ENCODE results near the gene CPT1B. TPM values are rescaled to one million over a fixed set of nuclear protein-coding genes. Genes with fewer than 3 reads are reported as not detected.

CPT1B gene
- total RNA-seq, 4 donors from 2014 or later = 34.2 to 111 (median 37.6) TPM

DNA sequence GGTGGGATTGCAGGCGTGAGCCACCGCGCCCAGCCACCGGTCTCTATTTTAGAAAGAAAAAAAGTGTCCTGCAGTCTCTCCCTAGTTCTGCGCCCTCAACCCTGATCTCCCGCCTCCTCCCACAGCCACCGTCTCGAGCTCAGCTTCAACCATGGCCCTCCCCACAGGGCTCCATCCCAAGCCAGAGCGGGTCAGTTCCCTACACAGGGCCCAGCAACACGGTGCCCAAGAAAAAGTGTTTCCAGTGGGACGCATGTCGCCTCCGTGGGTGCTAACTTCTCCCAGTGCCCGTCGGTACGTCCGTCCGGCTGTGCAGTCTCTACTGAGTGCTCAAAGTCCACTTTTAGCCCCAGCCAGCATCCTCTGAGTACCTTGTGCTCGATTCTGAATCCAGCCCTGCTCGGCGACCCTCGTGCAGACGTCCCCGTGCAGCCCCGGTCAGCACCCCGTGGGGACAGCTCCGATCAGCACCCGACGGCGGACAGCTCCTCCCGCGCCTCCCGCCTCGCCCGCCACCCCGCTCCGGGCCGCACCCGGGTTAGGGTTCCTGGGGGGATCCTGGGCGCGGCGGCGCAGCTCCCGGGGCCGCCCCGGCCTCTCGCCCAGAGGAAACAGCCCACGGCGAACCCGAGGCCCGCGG lies 21.7 kb upstream of the CPT1B start:
- Histone ChIP-seq H3K36me3 (no peaks in the 10 kb centered on the region), H3K27me3 (peaks cover 66% of the 10 kb centered on the region), H3K4me3 (peak overlapping the region in 3 of 4 donors; percentile 36 to 51 (median 37)), H3K4me1 (peaks cover 0 to 12% (median 8%) of the 10 kb centered on the region in 4 donors), H3K27ac (no peak overlapping the region), H3K9me3 (no peaks in the 10 kb centered on the region)
- TF ChIP-seq POLR2A (IDR thresholded peaks at IDR 0.05) = no peak
- no peak for TF ChIP-seq EP300 (IDR thresholded peaks at IDR 0.05; ENCODE audit: low read depth)
- no peak for TF ChIP-seq CTCF (IDR thresholded peaks at IDR 0.05)
- TF ChIP-seq POLR2AphosphoS5 (IDR thresholded peaks at IDR 0.05) = no peak
- intact Hi-C loops (cut with DNase I; ENCODE audit: low total_unique reads) = no loop called here
- peak; percentile 49 for DNase-seq
- 40% methylated on average over 25 of the region's 52 CpGs; no CpG with 5 or more reads in 1 of the 2 donors for WGBS, 2 donors (ENCODE audit: low coverage in 1 of 2)
- in situ Hi-C loops (cut with MboI; ENCODE audit: low pct_ligation_motif_present in 1 of 4, low pct_unique_long_range_greater_than_20kb in 1 of 4, low sequenced_read_pairs in 3 of 4) = no loop called here

GRCh38 chr22:50597097-50597496 lies 18.9 kb upstream of the CPT1B start:
- 82 to 87% methylated on average over 3 to 5 of the region's 5 CpGs for WGBS, 2 donors (ENCODE audit: low coverage in 1 of 2)
- intact Hi-C loops (cut with DNase I; ENCODE audit: low total_unique reads) = no loop called here
- Histone ChIP-seq H3K9me3 (no peaks in the 10 kb centered on the region), H3K27me3 (peaks cover 39% of the 10 kb centered on the region), H3K4me1 (peaks cover 0 to 12% (median 8%) of the 10 kb centered on the region in 4 donors), H3K27ac (no peak overlapping the region), H3K36me3 (no peaks in the 10 kb centered on the region), H3K4me3 (no peak overlapping the region)
- TF ChIP-seq POLR2A (IDR thresholded peaks at IDR 0.05) (no peak), POLR2AphosphoS5 (IDR thresholded peaks at IDR 0.05) (no peak)
- in situ Hi-C loops (cut with MboI; ENCODE audit: low pct_ligation_motif_present in 1 of 4, low pct_unique_long_range_greater_than_20kb in 1 of 4, low sequenced_read_pairs in 3 of 4) = no loop called here
- DNase-seq = no peak

GRCh38 chr22:50595189-50595588 lies 17.0 kb upstream of the CPT1B start:
- Histone ChIP-seq H3K36me3 (no peaks in the 10 kb centered on the region), H3K4me3 (no peak overlapping the region), H3K27me3 (peaks cover 23% of the 10 kb centered on the region), H3K4me1 (peaks cover 0 to 5% (median 4%) of the 10 kb centered on the region in 4 donors), H3K27ac (no peak overlapping the region), H3K9me3 (no peaks in the 10 kb centered on the region)
- intact Hi-C loops (cut with DNase I; ENCODE audit: low total_unique reads) = no loop called here
- DNase-seq = no peak
- in situ Hi-C loops (cut with MboI; ENCODE audit: low pct_ligation_motif_present in 1 of 4, low pct_unique_long_range_greater_than_20kb in 1 of 4, low sequenced_read_pairs in 3 of 4) = no loop called here
- 84 to 85% methylated on average over 3 of the region's 3 CpGs for WGBS, 2 donors (ENCODE audit: low coverage in 1 of 2)
- no peak for TF ChIP-seq POLR2A (IDR thresholded peaks at IDR 0.05)
- TF ChIP-seq CTCF (IDR thresholded peaks at IDR 0.05) = no peak
- no peak for TF ChIP-seq EP300 (IDR thresholded peaks at IDR 0.05; ENCODE audit: low read depth)
- TF ChIP-seq POLR2AphosphoS5 (IDR thresholded peaks at IDR 0.05) = no peak

GRCh38 chr22:50587407-50587806 lies 9.2 kb upstream of the CPT1B start:
- Histone ChIP-seq H3K4me3 (no peak overlapping the region), H3K9me3 (no peaks in the 10 kb centered on the region), H3K4me1 (peaks cover 0 to 7% (median 6%) of the 10 kb centered on the region in 4 donors), H3K36me3 (no peaks in the 10 kb centered on the region), H3K27ac (no peak overlapping the region), H3K27me3 (no peaks in the 10 kb centered on the region)
- TF ChIP-seq POLR2A (IDR thresholded peaks at IDR 0.05) (no peak), CTCF (IDR thresholded peaks at IDR 0.05) (no peak), EP300 (IDR thresholded peaks at IDR 0.05; ENCODE audit: low read depth) (no peak), POLR2AphosphoS5 (IDR thresholded peaks at IDR 0.05) (no peak)
- no peak for DNase-seq
- 93% methylated on average over 5 of the region's 5 CpGs; no CpG with 5 or more reads in 1 of the 2 donors for WGBS, 2 donors (ENCODE audit: low coverage in 1 of 2)
- intact Hi-C loops (cut with DNase I; ENCODE audit: low total_unique reads) = no loop called here
- in situ Hi-C loops (cut with MboI; ENCODE audit: low pct_ligation_motif_present in 1 of 4, low pct_unique_long_range_greater_than_20kb in 1 of 4, low sequenced_read_pairs in 3 of 4) = no loop called here
